Activated CD4-positive, alpha-beta T cell treated with anti-CD3 and anti-CD28 coated beads for 36 hours (primary cell): ENCODE measurements around the gene DNM2. TPM values are rescaled to one million over a fixed set of nuclear protein-coding genes. Genes with fewer than 3 reads are reported as not detected.

Experiments
- ATAC-seq: fragments of 200-7000 bp; cut with Tn5 transposase; one replicate; pipeline ENCODE4 v1.10.0; 2021; ENCODE audit warnings: mild to moderate bottlenecking, moderate library complexity
- CTCF ChIA-PET: fragments of 350-600 bp; sonication (Branson Sonifier 250); formaldehyde crosslinking; loops from one replicate; lab custom pipeline; 2021; ENCODE audit warnings: antibody characterized with exemption; lab: Charles Lee
- POLR2A ChIA-PET: fragments of 350-600 bp; sonication (Branson Sonifier 250); formaldehyde crosslinking; loops from one replicate; lab custom pipeline; 2021; ENCODE audit warnings: antibody characterized with exemption, inconsistent platforms; lab: Charles Lee
- DNase-seq: peaks from one replicate; pipeline ENCODE4 v3.0.0-alpha.2; 2020
- H3K27ac Mint-ChIP-seq: one replicate; pipeline ENCODE4 v1.8.0; 2021; ENCODE audit warnings: mixed read lengths
- H3K27me3 Mint-ChIP-seq: one replicate; pipeline ENCODE4 v1.8.0; 2021; ENCODE audit warnings: mixed read lengths
- H3K36me3 Mint-ChIP-seq: one replicate; pipeline ENCODE4 v1.8.0; 2021; ENCODE audit warnings: low read depth, mixed read lengths
- H3K4me1 Mint-ChIP-seq: one replicate; pipeline ENCODE4 v1.8.0; 2021; ENCODE audit warnings: mixed read lengths
- H3K4me3 Mint-ChIP-seq: one replicate; pipeline ENCODE4 v1.8.0; 2021; ENCODE audit warnings: mild to moderate bottlenecking, moderate library complexity, mixed read lengths
- H3K9me3 Mint-ChIP-seq: one replicate; pipeline ENCODE4 v1.8.0; 2021; ENCODE audit warnings: low read depth, mixed read lengths
- intact Hi-C, 2 experiments: fragments of 100-400 bp; cut with DNase I in 1 of 2; cut with micrococcal nuclease in 1 of 2; formaldehyde crosslinking; loops; one replicate each; pipeline versions ENCODE4 v1.14.2 to v1.15.1; 2022 to 2024; cut with DNase I, micrococcal nuclease
- total RNA-seq, 2 experiments: library from RNA; stranded (reverse); gene quantifications; one replicate each; pipeline ENCODE4 v1.2.3, GENCODE V29; 2021

The DNM2 gene
- total RNA-seq, 2 experiments from 2014 or later: 167 to 185 TPM

GRCh38 chr19:10690341-10690781, 27.5 kb upstream of the DNM2 start:
- no peak overlapping the region for H3K27ac Mint-ChIP-seq
- ChIA-PET POLR2A (no interaction called here), CTCF (interaction anchor here (0.8 to 1.4 kb wide), 3 partner anchors 11 to 27 kb away, joined by 3 to 5 read pairs (median 3); partner anchors contain the start of genes DNM2 and QTRT1)
- DNase-seq: no peak
- no peaks in the 10 kb centered on the region for H3K9me3 Mint-ChIP-seq
- peaks cover 38% of the 10 kb centered on the region for H3K36me3 Mint-ChIP-seq
- H3K27me3 Mint-ChIP-seq: no peaks in the 10 kb centered on the region
- peaks cover 5% of the 10 kb centered on the region for H3K4me1 Mint-ChIP-seq
- intact Hi-C loops: loop anchor here in 1 of 2 experiments (10.0 kb wide), 1 partner anchor 186 kb away; the partner anchor contains the start of gene KEAP1
- ATAC-seq: no peak
- no peak overlapping the region for H3K4me3 Mint-ChIP-seq

GRCh38 chr19:10691178-10691881, 26.5 kb upstream of the DNM2 start:
- ChIA-PET POLR2A (no interaction called here), CTCF (interaction anchor here (0.8 to 1.0 kb wide), 2 partner anchors 10 to 26 kb away, joined by 3 read pairs; partner anchors contain the start of genes DNM2 and QTRT1)
- H3K4me3 Mint-ChIP-seq: no peak overlapping the region
- no peaks in the 10 kb centered on the region for H3K9me3 Mint-ChIP-seq
- DNase-seq (no peak), ATAC-seq (no peak)
- peaks cover 13% of the 10 kb centered on the region for H3K4me1 Mint-ChIP-seq
- H3K36me3 Mint-ChIP-seq: peaks cover 33% of the 10 kb centered on the region
- H3K27me3 Mint-ChIP-seq: no peaks in the 10 kb centered on the region
- no peak overlapping the region for H3K27ac Mint-ChIP-seq
- intact Hi-C loops: loop anchor here in 1 of 2 experiments (10.0 kb wide), 1 partner anchor 187 kb away; the partner anchor contains the start of gene KEAP1

- ATAC-seq (no peak), DNase-seq (no peak)
- ChIA-PET CTCF (interaction anchor here (0.6 to 1.0 kb wide), 4 partner anchors 11 to 111 kb away, joined by 3 to 4 read pairs (median 3); partner anchors contain the start of gene DNM2), POLR2A (no interaction called here)
- no peak overlapping the region for H3K4me3 Mint-ChIP-seq
- no peaks in the 10 kb centered on the region for H3K9me3 Mint-ChIP-seq
- intact Hi-C loops: loop anchor here in 1 of 2 experiments (10.0 kb wide), 1 partner anchor 187 kb away; the partner anchor contains the start of gene KEAP1
- H3K27ac Mint-ChIP-seq: no peak overlapping the region
- no peaks in the 10 kb centered on the region for H3K27me3 Mint-ChIP-seq
- peaks cover 32% of the 10 kb centered on the region for H3K36me3 Mint-ChIP-seq
- peaks cover 13% of the 10 kb centered on the region for H3K4me1 Mint-ChIP-seq
Observed at GRCh38 chr19:10691883-10692282, 26.0 kb upstream of the DNM2 start.

- Mint-ChIP-seq H3K9me3 (no peaks in the 10 kb centered on the region), H3K27ac (peak overlapping the region; percentile 21), H3K4me1 (peaks cover 13% of the 10 kb centered on the region), H3K36me3 (peaks cover 30% of the 10 kb centered on the region), H3K4me3 (no peak overlapping the region), H3K27me3 (no peaks in the 10 kb centered on the region)
- intact Hi-C loops: loop anchor here in 1 of 2 experiments (10.0 kb wide), 1 partner anchor 188 kb away; the partner anchor contains the start of gene KEAP1
- POLR2A ChIA-PET: no interaction called here
- DNase-seq (no peak), ATAC-seq (no peak)
- CTCF ChIA-PET: interaction anchor here (0.6 to 0.9 kb wide), 4 partner anchors 11 to 112 kb away, joined by 3 to 6 read pairs (median 4); no protein-coding TSS in a partner anchor
Observed at GRCh38 chr19:10692673-10693264, 25.1 kb upstream of the DNM2 start.

- ChIA-PET POLR2A (interaction anchor here (0.6 to 1.0 kb wide), 2 partner anchors 42 to 65 kb away, joined by 3 read pairs; no protein-coding TSS in a partner anchor), CTCF (interaction anchor here (0.7 to 10.2 kb wide), 6 partner anchors 13 to 171 kb away, joined by 3 to 164 read pairs (median 4); no protein-coding TSS in a partner anchor)
- H3K4me3 Mint-ChIP-seq: no peak overlapping the region
- no peak for DNase-seq
- peaks cover 16% of the 10 kb centered on the region for H3K36me3 Mint-ChIP-seq
- no peak for ATAC-seq
- H3K9me3 Mint-ChIP-seq: no peaks in the 10 kb centered on the region
- H3K4me1 Mint-ChIP-seq: peaks cover 13% of the 10 kb centered on the region
- no peak overlapping the region for H3K27ac Mint-ChIP-seq
- no peaks in the 10 kb centered on the region for H3K27me3 Mint-ChIP-seq
- intact Hi-C loops: loop anchor here (1.0 to 10.0 kb wide), 7 partner anchors 23 to 218 kb away; partner anchors contain the start of genes CDKN2D (in 1 of the 2), DNM2 (in 1 of the 2), ILF3 (in 1 of the 2) and KEAP1 (in 1 of the 2)
Observed at GRCh38 chr19:10694706-10695307, 23.1 kb upstream of the DNM2 start.

- intact Hi-C loops: loop anchor here (1.0 to 10.0 kb wide), 7 partner anchors 23 to 218 kb away; partner anchors contain the start of genes CDKN2D (in 1 of the 2), DNM2 (in 1 of the 2), ILF3 (in 1 of the 2) and KEAP1 (in 1 of the 2)
Observed at GRCh38 chr19:10695401-10696398, 22.2 kb upstream of the DNM2 start.

DNA sequence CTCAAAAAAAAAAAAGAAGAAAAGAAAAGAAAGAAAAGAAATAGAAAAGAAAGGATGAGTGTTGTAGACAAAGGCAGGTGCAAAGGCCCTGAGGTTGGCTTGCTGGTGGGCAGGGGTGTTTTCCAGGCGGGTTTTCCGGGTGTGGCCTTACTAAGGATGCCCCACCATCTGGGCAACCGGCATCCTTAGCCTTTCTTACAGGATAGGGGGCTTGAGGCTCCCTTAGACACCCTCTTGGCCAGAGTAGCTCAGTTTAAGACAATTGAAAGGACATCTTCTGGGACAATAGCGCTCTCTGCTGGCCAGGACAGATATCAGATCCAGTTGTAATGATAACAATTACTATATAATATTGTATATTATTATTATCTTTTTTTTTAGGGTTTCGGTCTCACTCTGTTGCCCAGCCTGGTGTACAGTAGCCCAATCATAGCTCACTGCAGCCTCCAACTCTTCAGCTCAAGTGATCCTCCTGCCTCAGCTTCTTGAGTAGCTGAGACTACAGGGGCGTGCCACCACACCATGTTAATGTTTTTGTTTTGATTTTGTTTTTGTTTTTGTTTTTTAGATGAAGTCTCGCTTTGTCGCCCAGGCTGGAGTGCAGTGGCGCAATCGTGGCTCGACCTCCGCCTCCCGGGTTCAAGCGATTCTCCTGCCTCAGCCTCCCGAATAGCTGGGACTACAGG, 18.1 kb upstream of the DNM2 start:
- POLR2A ChIA-PET: interaction anchor here (0.5 to 0.7 kb wide), 5 partner anchors 32 to 60 kb away, joined by 3 to 8 read pairs (median 3); no protein-coding TSS in a partner anchor
- peaks cover 8% of the 10 kb centered on the region for H3K36me3 Mint-ChIP-seq
- CTCF ChIA-PET: interaction anchor here (0.6 to 10.2 kb wide), 40 partner anchors 10 to 428 kb away, joined by 3 to 164 read pairs (median 4); partner anchors contain the start of genes DNM2, ICAM1 and TMED1
- DNase-seq (peak; percentile 87), ATAC-seq (no peak)
- peaks cover 23% of the 10 kb centered on the region for H3K4me1 Mint-ChIP-seq
- H3K27me3 Mint-ChIP-seq: no peaks in the 10 kb centered on the region
- H3K4me3 Mint-ChIP-seq: no peak overlapping the region
- no peak overlapping the region for H3K27ac Mint-ChIP-seq
- intact Hi-C loops: loop anchor here (1.0 to 10.0 kb wide), 7 partner anchors 45 to 222 kb away; partner anchors contain the start of genes KEAP1 (in 2 of the 2), CDKN2D (in 1 of the 2), ILF3 (in 1 of the 2) and KRI1 (in 1 of the 2)
- no peaks in the 10 kb centered on the region for H3K9me3 Mint-ChIP-seq

More at GRCh38 chr19:10695401-10696398, 22.2 kb upstream of the DNM2 start:
- ATAC-seq (peak; percentile 99), DNase-seq (peak; percentile 95)
- ChIA-PET POLR2A (interaction anchor here (0.6 to 1.5 kb wide), 4 partner anchors 15 to 114 kb away, joined by 3 to 7 read pairs (median 4); no protein-coding TSS in a partner anchor), CTCF (interaction anchor here (0.5 to 10.2 kb wide), 10 partner anchors 22 to 197 kb away, joined by 3 to 164 read pairs (median 3); partner anchors contain the start of gene DNM2)
- no peak overlapping the region for H3K27ac Mint-ChIP-seq
- peaks cover 13% of the 10 kb centered on the region for H3K4me1 Mint-ChIP-seq
- H3K36me3 Mint-ChIP-seq: peaks cover 9% of the 10 kb centered on the region
- H3K4me3 Mint-ChIP-seq: peak overlapping the region; percentile 59
- H3K9me3 Mint-ChIP-seq: no peaks in the 10 kb centered on the region
- no peaks in the 10 kb centered on the region for H3K27me3 Mint-ChIP-seq

DNA sequence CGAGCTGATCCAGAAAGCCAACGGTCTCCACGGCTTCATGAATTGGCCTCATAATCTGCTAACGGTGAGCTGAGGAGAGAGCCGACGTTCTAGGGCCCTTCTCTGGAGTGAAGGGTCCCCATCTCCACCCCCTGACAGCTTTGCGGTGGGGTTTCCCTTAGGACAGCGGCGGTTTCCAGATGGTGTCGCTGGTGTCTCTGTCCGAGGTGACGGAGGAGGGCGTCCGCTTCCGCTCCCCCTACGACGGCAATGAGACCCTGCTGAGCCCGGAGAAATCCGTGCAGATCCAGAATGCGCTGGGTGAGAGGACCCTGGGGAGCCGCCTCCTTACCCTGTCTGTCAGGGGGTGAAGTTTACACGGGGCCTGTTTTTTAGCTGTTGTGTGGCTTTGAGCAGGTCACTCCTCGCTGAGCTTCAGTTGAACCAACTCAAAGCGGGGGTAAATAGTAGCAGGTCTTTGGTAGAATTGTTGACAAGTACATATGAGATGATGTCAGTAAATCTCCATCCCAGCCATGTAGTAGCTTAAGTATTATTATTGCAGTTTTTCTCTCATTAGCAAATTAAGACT, 15.8 kb upstream of the DNM2 start:
- DNase-seq: peak; percentile 60

More for the DNA sequence above, 15.8 kb upstream of the DNM2 start:
- intact Hi-C loops: loop anchor here (1.0 to 2.0 kb wide), 7 partner anchors 15 to 299 kb away; partner anchors contain the start of genes ILF3 (in 2 of the 2), CDC37 (in 1 of the 2), KEAP1 (in 1 of the 2) and KRI1 (in 1 of the 2)
- peak; percentile 43 for ATAC-seq
- H3K4me1 Mint-ChIP-seq: peaks cover 10% of the 10 kb centered on the region
- POLR2A ChIA-PET: interaction anchor here (0.6 to 2.1 kb wide), 6 partner anchors 15 to 162 kb away, joined by 3 to 16 read pairs (median 4); partner anchors contain the start of genes DNM2 and TMED1
- no peaks in the 10 kb centered on the region for H3K9me3 Mint-ChIP-seq
- peak overlapping the region; percentile 74 for H3K27ac Mint-ChIP-seq
- H3K4me3 Mint-ChIP-seq: peak overlapping the region; percentile 91
- CTCF ChIA-PET: interaction anchor here (0.6 to 10.2 kb wide), 29 partner anchors 11 to 296 kb away, joined by 3 to 164 read pairs (median 4); partner anchors contain the start of genes DNM2 and TMED1
- H3K27me3 Mint-ChIP-seq: no peaks in the 10 kb centered on the region
- H3K36me3 Mint-ChIP-seq: peaks cover 12% of the 10 kb centered on the region
